K562 (cell line): ENCODE measurements around the gene CCDC9. TPM values are rescaled to one million over a fixed set of nuclear protein-coding genes. Genes with fewer than 3 reads are reported as not detected.

Source experiments
- CBX2 ChIP-seq: fragments of 200-600 bp; sonication (generic); IDR thresholded peaks from one replicate; pipeline ENCODE4 v1.6.1; 2012; ENCODE audit warnings: mild to moderate bottlenecking, low read length, inconsistent platforms; ENCODE audit not compliant: insufficient read depth, poor library complexity, severe bottlenecking
- COPS2 ChIP-seq: fragments of 450-650 bp; conservative IDR thresholded peaks from 2 replicates; pipeline ENCODE4 v1.6.1; 2016; ENCODE audit warnings: mild to moderate bottlenecking, moderate library complexity
- DMBX1 ChIP-seq: fragments of 250-450 bp; sonication (Bioruptor Pico); IDR thresholded peaks from 2 replicates; pipeline ENCODE4 v1.8.0; 2022; ENCODE audit warnings: inconsistent platforms, mild to moderate bottlenecking, moderate library complexity, borderline replicate concordance
- EP400 ChIP-seq: fragments of 450-650 bp; IDR thresholded peaks from 2 replicates; pipeline ENCODE4 v1.6.1; 2017; ENCODE audit warnings: antibody characterized with exemption, mild to moderate bottlenecking, moderate library complexity
- HMGXB4 ChIP-seq: sonication (generic); formaldehyde crosslinking; IDR thresholded peaks from 2 replicates; pipeline ENCODE4 v1.8.1; 2023; ENCODE audit warnings: mild to moderate bottlenecking, missing genetic modification reagents
- HNRNPUL1 ChIP-seq: fragments of 200-400 bp; formaldehyde crosslinking; IDR thresholded peaks from 2 replicates; pipeline ENCODE4 v1.6.1; 2017; ENCODE audit warnings: low read length
- HSF4 ChIP-seq: fragments of 250-450 bp; sonication (Bioruptor Pico); IDR thresholded peaks from 2 replicates; pipeline ENCODE4 v2.1.2; 2022; ENCODE audit warnings: mild to moderate bottlenecking, moderate library complexity, borderline replicate concordance
- ILF3 ChIP-seq: fragments of 450-650 bp; IDR thresholded peaks from 2 replicates; pipeline ENCODE4 v1.6.1; 2018; ENCODE audit warnings: antibody characterized with exemption, mild to moderate bottlenecking, moderate library complexity, borderline replicate concordance
- MCM5 ChIP-seq: fragments of 450-650 bp; IDR thresholded peaks from 2 replicates; pipeline ENCODE4 v1.6.1; 2016; ENCODE audit warnings: low read depth
- NFRKB ChIP-seq: fragments of 450-650 bp; IDR thresholded peaks from 2 replicates; pipeline ENCODE4 v1.6.1; 2016; ENCODE audit warnings: low read depth
- RBM25 ChIP-seq: fragments of 200-400 bp; formaldehyde crosslinking; IDR thresholded peaks from 2 replicates; pipeline ENCODE4 v1.6.1; 2018; ENCODE audit warnings: low read length, low read depth, moderate library complexity; ENCODE audit not compliant: severe bottlenecking
- SRSF1 ChIP-seq: fragments of 200-400 bp; formaldehyde crosslinking; IDR thresholded peaks from 2 replicates; pipeline ENCODE4 v1.6.1; 2017; ENCODE audit warnings: mild to moderate bottlenecking, low read depth, low read length, moderate library complexity
- TAF15 ChIP-seq: fragments of 200-400 bp; formaldehyde crosslinking; IDR thresholded peaks from 2 replicates; pipeline ENCODE4 v1.6.1; 2017; ENCODE audit warnings: mild to moderate bottlenecking, low read depth, low read length, moderate library complexity
- TRIM25 ChIP-seq: fragments of 450-650 bp; IDR thresholded peaks from 2 replicates; pipeline ENCODE4 v1.7.0; 2016; ENCODE audit warnings: borderline replicate concordance
- ZNF174 ChIP-seq: fragments of 250-450 bp; sonication (Bioruptor Pico); IDR thresholded peaks from 2 replicates; pipeline ENCODE4 v1.4.0; 2020; ENCODE audit warnings: mild to moderate bottlenecking
- ZNF778 ChIP-seq: fragments of 450-650 bp; formaldehyde crosslinking; IDR thresholded peaks from 2 replicates; pipeline ENCODE4 v1.4.0; 2020; ENCODE audit warnings: mild to moderate bottlenecking, moderate library complexity
- ZSCAN32 ChIP-seq: fragments of 450-650 bp; formaldehyde crosslinking; IDR thresholded peaks from 2 replicates; pipeline ENCODE4 v1.4.0; 2020; ENCODE audit warnings: mild to moderate bottlenecking, moderate library complexity
- polyA plus RNA-seq, 8 experiments: library from polyadenylated mRNA; depleted of rRNA in 4 of 8; stranded (reverse) in 5 of 8; unstranded in 3 of 8; fragments of >200 nt; fragmentation: Nextera tagmentation in 2 of 8; fragmentation: Illumina TruSeq in 1 of 8; extraction: Ambion mirVana in 2 of 8; extraction: Trizol in 1 of 8; gene quantifications; 2 replicates each; pipeline versions ENCODE4 v1.2.1 to v1.2.3, GENCODE V29; 2011 to 2014; ENCODE audit warnings: inconsistent platforms in 1 of 8, missing spikeins in 1 of 8
- total RNA-seq, 7 experiments: library from RNA; depleted of rRNA in 6 of 7; stranded (reverse); fragments of >200 nt in 6 of 7; fragmentation: Illumina TruSeq in 2 of 7; extraction: Trizol in 2 of 7; gene quantifications; 2 replicates each; pipeline versions ENCODE4 v1.2.1 to v1.2.3, GENCODE V29; 2011 to 2021; ENCODE audit warnings: low replicate concordance in 1 of 7
- TF ChIP-seq, protein P1 (sequence below): fragments of 150-350 bp; IDR thresholded peaks from 2 replicates; pipeline ENCODE4 v1.6.1; 2014; ENCODE audit warnings: low read depth, mild to moderate bottlenecking, low read length, borderline replicate concordance
- TF ChIP-seq, protein P2 (sequence below): sonication (generic); formaldehyde crosslinking; IDR thresholded peaks from 2 replicates; pipeline ENCODE4 v1.8.0; 2022; ENCODE audit warnings: missing genetic modification reagents, mild to moderate bottlenecking, borderline replicate concordance

Gene CCDC9
- total and polyA plus RNA-seq, 9 of the 15 experiments (the other 6 are each of a cell fraction or from before 2014, with no cell fraction given), result 0.23 to 38.6 (median 8.4) TPM

GRCh38 chr19:47257411-47258169 is 1.3 kb downstream of the CCDC9 start (continued):
- TF ChIP-seq HMGXB4 (CRISPR knock-in tag) (no peak), TAF15 (no peak), ZSCAN32 (no peak), EP400 (peak; percentile 63), HNRNPUL1 (no peak), MCM5 (no peak), COPS2 (no peak), NFRKB (peak; percentile 55; the same call in 1 of the 2 replicates), TRIM25 (0 out of 2 replicates have a peak, but pooled peaks have one; percentile 8), DMBX1 (CRISPR knock-in tag) (no peak), HSF4 (no peak), ILF3 (no peak), CBX2 (no peak), ZNF174 (no peak), ZNF778 (CRISPR knock-in tag) (no peak), RBM25 (no peak), SRSF1 (no peak)
- TF ChIP-seq, protein P1, sequence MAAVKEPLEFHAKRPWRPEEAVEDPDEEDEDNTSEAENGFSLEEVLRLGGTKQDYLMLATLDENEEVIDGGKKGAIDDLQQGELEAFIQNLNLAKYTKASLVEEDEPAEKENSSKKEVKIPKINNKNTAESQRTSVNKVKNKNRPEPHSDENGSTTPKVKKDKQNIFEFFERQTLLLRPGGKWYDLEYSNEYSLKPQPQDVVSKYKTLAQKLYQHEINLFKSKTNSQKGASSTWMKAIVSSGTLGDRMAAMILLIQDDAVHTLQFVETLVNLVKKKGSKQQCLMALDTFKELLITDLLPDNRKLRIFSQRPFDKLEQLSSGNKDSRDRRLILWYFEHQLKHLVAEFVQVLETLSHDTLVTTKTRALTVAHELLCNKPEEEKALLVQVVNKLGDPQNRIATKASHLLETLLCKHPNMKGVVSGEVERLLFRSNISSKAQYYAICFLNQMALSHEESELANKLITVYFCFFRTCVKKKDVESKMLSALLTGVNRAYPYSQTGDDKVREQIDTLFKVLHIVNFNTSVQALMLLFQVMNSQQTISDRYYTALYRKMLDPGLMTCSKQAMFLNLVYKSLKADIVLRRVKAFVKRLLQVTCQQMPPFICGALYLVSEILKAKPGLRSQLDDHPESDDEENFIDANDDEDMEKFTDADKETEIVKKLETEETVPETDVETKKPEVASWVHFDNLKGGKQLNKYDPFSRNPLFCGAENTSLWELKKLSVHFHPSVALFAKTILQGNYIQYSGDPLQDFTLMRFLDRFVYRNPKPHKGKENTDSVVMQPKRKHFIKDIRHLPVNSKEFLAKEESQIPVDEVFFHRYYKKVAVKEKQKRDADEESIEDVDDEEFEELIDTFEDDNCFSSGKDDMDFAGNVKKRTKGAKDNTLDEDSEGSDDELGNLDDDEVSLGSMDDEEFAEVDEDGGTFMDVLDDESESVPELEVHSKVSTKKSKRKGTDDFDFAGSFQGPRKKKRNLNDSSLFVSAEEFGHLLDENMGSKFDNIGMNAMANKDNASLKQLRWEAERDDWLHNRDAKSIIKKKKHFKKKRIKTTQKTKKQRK, result no peak
- TF ChIP-seq, protein P2, sequence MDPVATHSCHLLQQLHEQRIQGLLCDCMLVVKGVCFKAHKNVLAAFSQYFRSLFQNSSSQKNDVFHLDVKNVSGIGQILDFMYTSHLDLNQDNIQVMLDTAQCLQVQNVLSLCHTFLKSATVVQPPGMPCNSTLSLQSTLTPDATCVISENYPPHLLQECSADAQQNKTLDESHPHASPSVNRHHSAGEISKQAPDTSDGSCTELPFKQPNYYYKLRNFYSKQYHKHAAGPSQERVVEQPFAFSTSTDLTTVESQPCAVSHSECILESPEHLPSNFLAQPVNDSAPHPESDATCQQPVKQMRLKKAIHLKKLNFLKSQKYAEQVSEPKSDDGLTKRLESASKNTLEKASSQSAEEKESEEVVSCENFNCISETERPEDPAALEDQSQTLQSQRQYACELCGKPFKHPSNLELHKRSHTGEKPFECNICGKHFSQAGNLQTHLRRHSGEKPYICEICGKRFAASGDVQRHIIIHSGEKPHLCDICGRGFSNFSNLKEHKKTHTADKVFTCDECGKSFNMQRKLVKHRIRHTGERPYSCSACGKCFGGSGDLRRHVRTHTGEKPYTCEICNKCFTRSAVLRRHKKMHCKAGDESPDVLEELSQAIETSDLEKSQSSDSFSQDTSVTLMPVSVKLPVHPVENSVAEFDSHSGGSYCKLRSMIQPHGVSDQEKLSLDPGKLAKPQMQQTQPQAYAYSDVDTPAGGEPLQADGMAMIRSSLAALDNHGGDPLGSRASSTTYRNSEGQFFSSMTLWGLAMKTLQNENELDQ (CRISPR knock-in tag), result no peak
